ENCODE measurements around the gene NKD2.

- TF ChIP-seq CTCF (IDR thresholded peaks at IDR 0.05; ENCODE audit: low read depth, low read length, poor library complexity, severe bottlenecking) (no peak), EZH2phosphoT487 (IDR thresholded peaks at IDR 0.05; ENCODE audit: borderline replicate concordance, low read length) (no peak)
Observed at GRCh38 chr5:1013948-1014301, 5.3 kb downstream of the NKD2 start.

Data from DOHH2 (cell line).